Keratinocyte (primary cell): ENCODE results near the gene PSMB1. TPM values are rescaled to one million over a fixed set of nuclear protein-coding genes. Genes with fewer than 3 reads are reported as not detected.

Experiments
- DNase-seq: peaks from one replicate; pipeline ENCODE4 v3.0.0-alpha.2; 2011; ENCODE audit warnings: low read depth, missing footprints, low spot score
- FAIRE-seq: peaks from 2 replicates; lab custom pipeline; 2011; peaks lifted over from hg19 to GRCh38; lab: Jason Lieb, UNC
- H2AFZ ChIP-seq: 2 replicates; pipeline ENCODE4 v1.6.0; 2012; ENCODE audit warnings: low read length, control low read depth, inconsistent platforms; ENCODE audit not compliant: control insufficient read depth
- H3K27ac ChIP-seq: 2 replicates; pipeline ENCODE4 v1.5.1; 2011; ENCODE audit warnings: low read length; ENCODE audit not compliant: control insufficient read depth, insufficient read depth
- H3K27me3 ChIP-seq: 3 replicates; pipeline ENCODE4 v1.6.0; 2011; ENCODE audit warnings: low read length; ENCODE audit not compliant: control insufficient read depth, insufficient read depth; ENCODE audit errors: extremely low read depth
- H3K36me3 ChIP-seq, 2 experiments: 2 replicates in 1 of 2; 3 replicates in 1 of 2; pipeline ENCODE4 v1.5.1; 2011; ENCODE audit warnings: low read length in 2 of 2, mild to moderate bottlenecking in 1 of 2; ENCODE audit not compliant: control insufficient read depth in 2 of 2, insufficient read depth in 2 of 2; ENCODE audit errors: extremely low read depth in 1 of 2
- H3K4me1 ChIP-seq: 3 replicates; pipeline ENCODE4 v1.5.1; 2011; ENCODE audit warnings: low read length; ENCODE audit not compliant: control insufficient read depth, insufficient read depth; ENCODE audit errors: extremely low read depth
- H3K4me2 ChIP-seq: 3 replicates; pipeline ENCODE4 v1.6.0; 2011; ENCODE audit warnings: low read depth, low read length; ENCODE audit not compliant: control insufficient read depth, insufficient read depth; ENCODE audit errors: extremely low read depth
- H3K4me3 ChIP-seq, 3 experiments: fragments of 200-600 bp in 1 of 3; sonication (generic) in 1 of 3; 2 replicates in 2 of 3; 3 replicates in 1 of 3; pipeline ENCODE4 v1.5.1; 2011 to 2016; ENCODE audit warnings: low read length in 3 of 3, mild to moderate bottlenecking in 3 of 3, control low read depth in 2 of 3, inconsistent platforms in 1 of 3, low read depth in 1 of 3, mixed read lengths in 1 of 3, mixed run types in 1 of 3, moderate library complexity in 1 of 3; ENCODE audit not compliant: control insufficient read depth in 2 of 3, insufficient read depth in 2 of 3; ENCODE audit errors: extremely low read depth in 1 of 3
- H3K79me2 ChIP-seq: 2 replicates; pipeline ENCODE4 v1.6.0; 2012; ENCODE audit warnings: low read length; ENCODE audit not compliant: control insufficient read depth, insufficient read depth
- H3K9ac ChIP-seq: 3 replicates; pipeline ENCODE4 v1.6.0; 2011; ENCODE audit warnings: low read length; ENCODE audit not compliant: control insufficient read depth, insufficient read depth; ENCODE audit errors: extremely low read depth
- H3K9me1 ChIP-seq: 3 replicates; pipeline ENCODE4 v1.6.0; 2011; ENCODE audit warnings: low read length; ENCODE audit not compliant: control insufficient read depth, insufficient read depth; ENCODE audit errors: extremely low read depth
- H3K9me3 ChIP-seq: 2 replicates; pipeline ENCODE4 v1.5.1; 2012; ENCODE audit warnings: low read depth, low read length; ENCODE audit not compliant: control insufficient read depth
- H4K20me1 ChIP-seq: 3 replicates; pipeline ENCODE4 v1.6.0; 2011; ENCODE audit warnings: low read length; ENCODE audit not compliant: control insufficient read depth, insufficient read depth; ENCODE audit errors: extremely low read depth
- CTCF ChIP-seq, 3 experiments: IDR thresholded peaks in 1 of 3; conservative IDR thresholded peaks in 1 of 3; optimal IDR thresholded peaks in 1 of 3; 2 replicates in 2 of 3; 3 replicates in 1 of 3; pipeline versions ENCODE3 to v1.5.1; 2011; ENCODE audit warnings: low read length in 3 of 3, mild to moderate bottlenecking in 3 of 3, moderate library complexity in 2 of 3, control low read depth in 1 of 3, inconsistent platforms in 1 of 3; ENCODE audit not compliant: insufficient read depth in 2 of 3; ENCODE audit errors: extremely low read depth in 1 of 3
- EZH2 ChIP-seq: IDR thresholded peaks from one replicate; pipeline ENCODE4 v1.6.1; 2012; ENCODE audit warnings: inconsistent platforms, mild to moderate bottlenecking, low read length, moderate library complexity
- dilution Hi-C: fragments of 300-500 bp; cut with MboI; formaldehyde crosslinking; loops from one replicate; pipeline ENCODE4 v1.7.0; 2020; ENCODE audit warnings: low sequenced_read_pairs; ENCODE audit not compliant: extremely low pct_ligation_motif_present
- polyA plus RNA-seq, 5 experiments: library from polyadenylated mRNA; depleted of rRNA in 3 of 5; stranded (reverse) in 3 of 5; stranded (forward) in 1 of 5; unstranded in 1 of 5; fragments of >200 nt; gene quantifications; 1 replicate in 1 of 5; 2 replicates in 3 of 5; 3 replicates in 1 of 5; pipeline versions ENCODE4 v1.2.1 to v1.2.3, GENCODE V29; 2011 to 2012; ENCODE audit warnings: missing spikeins in 2 of 5, low read depth in 1 of 5, low replicate concordance in 1 of 5

Gene PSMB1
- polyA plus RNA-seq, 1 donor (not counting 4 experiments of a cell fraction or from before 2014, with no cell fraction given), result 430 TPM

GRCh38 chr6:170537329-170537728 lies 15.8 kb downstream of the PSMB1 start:
- Histone ChIP-seq H3K4me3 (no peak overlapping the region), H3K79me2 (peaks cover 16% of the 10 kb centered on the region), H3K9ac (no peak overlapping the region), H3K36me3 (peaks cover 26 to 55% of the 10 kb centered on the region in 2 experiments), H3K27ac (no peak overlapping the region), H3K27me3 (no peaks in the 10 kb centered on the region), H3K9me3 (no peaks in the 10 kb centered on the region), H2AFZ (no peak overlapping the region), H3K9me1 (no peaks in the 10 kb centered on the region), H3K4me1 (no peaks in the 10 kb centered on the region), H4K20me1 (no peaks in the 10 kb centered on the region), H3K4me2 (no peak overlapping the region)
- TF ChIP-seq EZH2 (no peak), CTCF (optimal IDR thresholded peaks at IDR 0.05 in 1 of 3, IDR thresholded peaks at IDR 0.05 in 1 of 3, conservative IDR thresholded peaks at IDR 0.05 in 1 of 3; ENCODE audit: extremely low read depth in 1 of 3, insufficient read depth in 2 of 3, low read length in 3 of 3) (no peak)
- no peak for FAIRE-seq
- DNase-seq, result no peak
- dilution Hi-C loops, result no loop called here

DNA sequence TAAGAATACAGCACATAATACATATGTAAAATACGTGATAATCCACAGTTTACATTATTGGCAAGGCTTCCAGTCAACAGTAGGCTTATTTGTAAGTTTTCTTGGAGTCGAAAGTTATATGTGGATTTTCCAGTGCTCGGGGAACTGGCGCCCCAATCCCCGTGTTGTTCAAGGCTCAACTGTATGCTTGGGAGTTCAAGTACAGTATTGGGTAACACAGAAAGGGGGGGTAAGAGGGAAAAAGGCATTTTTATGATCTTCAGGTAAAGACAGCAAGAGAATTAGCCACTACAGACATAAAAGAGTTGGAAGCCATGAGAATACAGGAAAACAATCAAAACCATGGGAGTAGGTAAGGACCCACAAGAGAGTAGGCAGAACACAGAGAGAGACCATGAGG lies 16.4 kb downstream of the PSMB1 start:
- no peak for FAIRE-seq
- no peaks in the 10 kb centered on the region for H4K20me1 ChIP-seq
- no peak for TF ChIP-seq CTCF (optimal IDR thresholded peaks at IDR 0.05 in 1 of 3, IDR thresholded peaks at IDR 0.05 in 1 of 3, conservative IDR thresholded peaks at IDR 0.05 in 1 of 3; ENCODE audit: extremely low read depth in 1 of 3, insufficient read depth in 2 of 3, low read length in 3 of 3)

More for the DNA sequence above, 16.4 kb downstream of the PSMB1 start:
- dilution Hi-C loops, result no loop called here
- Histone ChIP-seq H3K4me2 (no peak overlapping the region), H3K36me3 (peaks cover 25 to 49% of the 10 kb centered on the region in 2 experiments), H3K4me3 (no peak overlapping the region), H3K4me1 (no peaks in the 10 kb centered on the region), H3K27ac (no peak overlapping the region), H3K79me2 (peaks cover 12% of the 10 kb centered on the region), H3K27me3 (no peaks in the 10 kb centered on the region), H2AFZ (no peak overlapping the region), H3K9me1 (no peaks in the 10 kb centered on the region), H3K9ac (no peak overlapping the region), H3K9me3 (no peaks in the 10 kb centered on the region)
- DNase-seq, result no peak
